ENCODE measurements around the gene CHN2. TPM values are rescaled to one million over a fixed set of nuclear protein-coding genes. Genes with fewer than 3 reads are reported as not detected.

The CHN2 gene
- total RNA-seq, 1 experiment from 2014 or later, result 2.1 TPM

DNA sequence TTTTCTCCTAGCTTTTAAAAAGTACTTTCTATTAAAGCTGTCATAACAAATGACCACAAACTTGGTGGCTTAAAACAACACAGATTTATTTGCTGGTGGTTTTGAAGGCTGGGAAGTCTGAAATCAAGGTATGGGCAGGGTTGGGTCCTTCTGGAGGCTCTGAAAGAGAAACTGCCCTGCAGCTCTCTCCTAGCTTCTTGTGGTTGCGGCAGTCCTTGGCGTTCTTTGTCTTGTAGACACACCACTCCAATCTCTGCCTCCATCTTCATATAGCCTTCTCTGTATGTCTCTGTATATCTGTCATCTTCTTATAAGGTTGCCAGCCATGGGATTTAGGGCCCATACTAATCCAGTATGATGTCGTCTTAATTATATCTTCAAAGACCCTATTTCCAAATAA is 289.7 kb downstream of the CHN2 start:
- ATAC-seq (no peak), DNase-seq (ENCODE audit: low read depth, low spot score) (no peak)
- no peak for TF ChIP-seq CBX3 (IDR thresholded peaks at IDR 0.05; ENCODE audit: low read depth)
- TF ChIP-seq, protein P1, sequence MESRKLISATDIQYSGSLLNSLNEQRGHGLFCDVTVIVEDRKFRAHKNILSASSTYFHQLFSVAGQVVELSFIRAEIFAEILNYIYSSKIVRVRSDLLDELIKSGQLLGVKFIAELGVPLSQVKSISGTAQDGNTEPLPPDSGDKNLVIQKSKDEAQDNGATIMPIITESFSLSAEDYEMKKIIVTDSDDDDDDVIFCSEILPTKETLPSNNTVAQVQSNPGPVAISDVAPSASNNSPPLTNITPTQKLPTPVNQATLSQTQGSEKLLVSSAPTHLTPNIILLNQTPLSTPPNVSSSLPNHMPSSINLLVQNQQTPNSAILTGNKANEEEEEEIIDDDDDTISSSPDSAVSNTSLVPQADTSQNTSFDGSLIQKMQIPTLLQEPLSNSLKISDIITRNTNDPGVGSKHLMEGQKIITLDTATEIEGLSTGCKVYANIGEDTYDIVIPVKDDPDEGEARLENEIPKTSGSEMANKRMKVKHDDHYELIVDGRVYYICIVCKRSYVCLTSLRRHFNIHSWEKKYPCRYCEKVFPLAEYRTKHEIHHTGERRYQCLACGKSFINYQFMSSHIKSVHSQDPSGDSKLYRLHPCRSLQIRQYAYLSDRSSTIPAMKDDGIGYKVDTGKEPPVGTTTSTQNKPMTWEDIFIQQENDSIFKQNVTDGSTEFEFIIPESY (IDR thresholded peaks at IDR 0.05; ENCODE audit: extremely low read depth, insufficient replicate concordance, low read length), result no peak
- TF ChIP-seq ELF1 (IDR thresholded peaks at IDR 0.05; ENCODE audit: borderline replicate concordance, low read depth), result no peak
- TF ChIP-seq, protein P2, sequence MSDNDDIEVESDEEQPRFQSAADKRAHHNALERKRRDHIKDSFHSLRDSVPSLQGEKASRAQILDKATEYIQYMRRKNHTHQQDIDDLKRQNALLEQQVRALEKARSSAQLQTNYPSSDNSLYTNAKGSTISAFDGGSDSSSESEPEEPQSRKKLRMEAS (IDR thresholded peaks at IDR 0.05), result no peak
- TF ChIP-seq TCF7L2 (IDR thresholded peaks at IDR 0.05; ENCODE audit: borderline replicate concordance, extremely low read depth, insufficient read depth, insufficient read length), result no peak
- TF ChIP-seq SP1 (IDR thresholded peaks at IDR 0.05; ENCODE audit: low read depth), result no peak
- TF ChIP-seq, protein P3, sequence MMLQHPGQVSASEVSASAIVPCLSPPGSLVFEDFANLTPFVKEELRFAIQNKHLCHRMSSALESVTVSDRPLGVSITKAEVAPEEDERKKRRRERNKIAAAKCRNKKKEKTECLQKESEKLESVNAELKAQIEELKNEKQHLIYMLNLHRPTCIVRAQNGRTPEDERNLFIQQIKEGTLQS (IDR thresholded peaks at IDR 0.05), result no peak
- TF ChIP-seq, protein P4, sequence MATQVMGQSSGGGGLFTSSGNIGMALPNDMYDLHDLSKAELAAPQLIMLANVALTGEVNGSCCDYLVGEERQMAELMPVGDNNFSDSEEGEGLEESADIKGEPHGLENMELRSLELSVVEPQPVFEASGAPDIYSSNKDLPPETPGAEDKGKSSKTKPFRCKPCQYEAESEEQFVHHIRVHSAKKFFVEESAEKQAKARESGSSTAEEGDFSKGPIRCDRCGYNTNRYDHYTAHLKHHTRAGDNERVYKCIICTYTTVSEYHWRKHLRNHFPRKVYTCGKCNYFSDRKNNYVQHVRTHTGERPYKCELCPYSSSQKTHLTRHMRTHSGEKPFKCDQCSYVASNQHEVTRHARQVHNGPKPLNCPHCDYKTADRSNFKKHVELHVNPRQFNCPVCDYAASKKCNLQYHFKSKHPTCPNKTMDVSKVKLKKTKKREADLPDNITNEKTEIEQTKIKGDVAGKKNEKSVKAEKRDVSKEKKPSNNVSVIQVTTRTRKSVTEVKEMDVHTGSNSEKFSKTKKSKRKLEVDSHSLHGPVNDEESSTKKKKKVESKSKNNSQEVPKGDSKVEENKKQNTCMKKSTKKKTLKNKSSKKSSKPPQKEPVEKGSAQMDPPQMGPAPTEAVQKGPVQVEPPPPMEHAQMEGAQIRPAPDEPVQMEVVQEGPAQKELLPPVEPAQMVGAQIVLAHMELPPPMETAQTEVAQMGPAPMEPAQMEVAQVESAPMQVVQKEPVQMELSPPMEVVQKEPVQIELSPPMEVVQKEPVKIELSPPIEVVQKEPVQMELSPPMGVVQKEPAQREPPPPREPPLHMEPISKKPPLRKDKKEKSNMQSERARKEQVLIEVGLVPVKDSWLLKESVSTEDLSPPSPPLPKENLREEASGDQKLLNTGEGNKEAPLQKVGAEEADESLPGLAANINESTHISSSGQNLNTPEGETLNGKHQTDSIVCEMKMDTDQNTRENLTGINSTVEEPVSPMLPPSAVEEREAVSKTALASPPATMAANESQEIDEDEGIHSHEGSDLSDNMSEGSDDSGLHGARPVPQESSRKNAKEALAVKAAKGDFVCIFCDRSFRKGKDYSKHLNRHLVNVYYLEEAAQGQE (IDR thresholded peaks at IDR 0.05; ENCODE audit: low read depth), result no peak
- no peak for TF ChIP-seq FOSL1 (IDR thresholded peaks at IDR 0.05; ENCODE audit: low read depth)
- TF ChIP-seq CEBPB (IDR thresholded peaks at IDR 0.05; ENCODE audit: low read depth), result no peak
- Histone ChIP-seq H3K4me2 (ENCODE audit: low read length) (no peak overlapping the region), H3K36me3 (ENCODE audit: control insufficient read depth in 1 of 2, insufficient read depth in 2 of 2, low read length in 2 of 2) (no peaks in the 10 kb centered on the region), H2AFZ (ENCODE audit: low read depth, low read length, poor library complexity, severe bottlenecking) (no peak overlapping the region), H3K4me1 (ENCODE audit: control insufficient read depth in 1 of 2, insufficient read depth in 2 of 2, low read length in 2 of 2) (peaks cover 2 to 5% of the 10 kb centered on the region in 2 experiments; a peak in 1 of 4 replicates), H3K9me2 (ENCODE audit: insufficient read depth) (no peaks in the 10 kb centered on the region), H3K79me2 (ENCODE audit: insufficient read depth, low read length) (no peaks in the 10 kb centered on the region), H4K20me1 (ENCODE audit: insufficient read depth) (no peaks in the 10 kb centered on the region), H3K27ac (ENCODE audit: low read depth, low read length) (no peak overlapping the region), H3K27me3 (ENCODE audit: insufficient read depth, low read length) (no peaks in the 10 kb centered on the region), H3K9me3 (ENCODE audit: control insufficient read depth in 1 of 2, insufficient read depth in 1 of 2, low read depth in 1 of 2, low read length in 2 of 2) (no peaks in the 10 kb centered on the region), H3K4me3 (replicated peaks in 1 of 2; ENCODE audit: low read depth in 1 of 2, low read length in 2 of 2) (no peak overlapping the region), H3K9ac (ENCODE audit: low read length) (no peak overlapping the region)
- ChIA-PET POLR2A (no interaction called here), CTCF (no interaction called here), RAD21 (ENCODE audit: low non-redundant PET in 1 of 2, low total read pairs in 2 of 2, uncharacterized antibody in 2 of 2, unreplicated experiment in 2 of 2) (no interaction called here)
- no TSS peak for BruUV-seq (replicated peaks)
- intact Hi-C loops (cut with micrococcal nuclease), result no loop called here

Data from HCT116 (cell line).